Measurements from ENCODE around the gene SYTL3. TPM values are rescaled to one million over a fixed set of nuclear protein-coding genes. Genes with fewer than 3 reads are reported as not detected.
"Not testable (repeated sequence)": the region's sequence is repeated elsewhere in the genome, so short reads cannot be mapped to it uniquely, and the experiment has no call there.

The SYTL3 gene
- total and polyA plus RNA-seq, 10 of the 15 experiments (the other 5 are each of a cell fraction or from before 2014, with no cell fraction given) = 3.3 to 12.1 (median 6.9) TPM

GRCh38 chr6:158674342-158675131 lies 24.7 kb downstream of the SYTL3 start (continued):
- no peak for TF ChIP-seq NR2C1 (IDR thresholded peaks at IDR 0.05)

- intact Hi-C loops (cut with micrococcal nuclease; ENCODE audit: unreplicated experiment); ATAC-seq; in situ Hi-C loops (cut with MboI); H2AFZ ChIP-seq (ENCODE audit: control insufficient read depth, low read depth, low read length); H3K27me3 ChIP-seq (replicated peaks in 1 of 2; ENCODE audit: control insufficient read depth in 2 of 2, insufficient read depth in 2 of 2, low read length in 1 of 2); H3K4me2 ChIP-seq (ENCODE audit: control insufficient read depth, insufficient read depth); H3K36me3 ChIP-seq (ENCODE audit: control insufficient read depth in 2 of 2, insufficient read depth in 2 of 2, low read length in 1 of 2); SMC1A ChIA-PET (ENCODE audit: uncharacterized antibody, unreplicated experiment); H3K9ac ChIP-seq (ENCODE audit: control insufficient read depth, insufficient read depth, low read length); DNase-seq (ENCODE audit: low read depth, low spot score); H3K27ac ChIP-seq (ENCODE audit: control insufficient read depth, insufficient read depth); H4K20me1 ChIP-seq (ENCODE audit: control insufficient read depth, insufficient read depth); BruUV-seq (replicated peaks); POLR2A ChIA-PET; RAD21 ChIA-PET (ENCODE audit: unreplicated experiment); H3K4me1 ChIP-seq (ENCODE audit: control insufficient read depth, insufficient read depth, low read length); H3K9me3 ChIP-seq (replicated peaks; ENCODE audit: control insufficient read depth, insufficient read depth, low read length); H3K4me3 ChIP-seq; H3K79me2 ChIP-seq (ENCODE audit: control insufficient read depth, insufficient read depth, low read length); FAIRE-seq: not testable (repeated sequence)
- 97% methylated on average over 3 of the region's 3 CpGs for WGBS (ENCODE audit: insufficient coverage, insufficient replicate concordance, low lambda C conversion rate, missing lambda C conversion rate)
- CTCF ChIA-PET = interaction anchor here (0.6 to 1.5 kb wide), 2 partner anchors 14 to 495 kb away, joined by 3 to 4 read pairs; no protein-coding TSS in a partner anchor
Measured at GRCh38 chr6:158677094-158677493, 27.2 kb downstream of the SYTL3 start.

GRCh38 chr6:158677906-158678578 lies 28.2 kb downstream of the SYTL3 start:
- H3K27me3 ChIP-seq (replicated peaks in 1 of 2; ENCODE audit: control insufficient read depth in 2 of 2, insufficient read depth in 2 of 2, low read length in 1 of 2) = no peaks in the 10 kb centered on the region
- H3K27ac ChIP-seq (ENCODE audit: control insufficient read depth, insufficient read depth) = no peak overlapping the region
- H3K4me1 ChIP-seq (ENCODE audit: control insufficient read depth, insufficient read depth, low read length) = no peaks in the 10 kb centered on the region
- no TSS peak for BruUV-seq (replicated peaks)
- H3K36me3 ChIP-seq (ENCODE audit: control insufficient read depth in 2 of 2, insufficient read depth in 2 of 2, low read length in 1 of 2) = no peaks in the 10 kb centered on the region; a peak in 1 of 4 replicates
- H3K79me2 ChIP-seq (ENCODE audit: control insufficient read depth, insufficient read depth, low read length) = no peaks in the 10 kb centered on the region
- H4K20me1 ChIP-seq (ENCODE audit: control insufficient read depth, insufficient read depth) = no peaks in the 10 kb centered on the region
- H3K9ac ChIP-seq (ENCODE audit: control insufficient read depth, insufficient read depth, low read length) = no peak overlapping the region
- H3K4me2 ChIP-seq (ENCODE audit: control insufficient read depth, insufficient read depth) = no peak overlapping the region
- SMC1A ChIA-PET (ENCODE audit: uncharacterized antibody, unreplicated experiment) = no interaction called here
- H2AFZ ChIP-seq (ENCODE audit: control insufficient read depth, low read depth, low read length) = no peak overlapping the region
- WGBS (ENCODE audit: insufficient coverage, insufficient replicate concordance, low lambda C conversion rate, missing lambda C conversion rate) = 86% methylated on average over 11 of the region's 11 CpGs
- no peaks in the 10 kb centered on the region; the same call in 2 of the 3 replicates for H3K9me3 ChIP-seq (replicated peaks; ENCODE audit: control insufficient read depth, insufficient read depth, low read length)
- DNase-seq (ENCODE audit: low read depth, low spot score) = no peak
- FAIRE-seq = no peak
- CTCF ChIA-PET = interaction anchor here (0.6 to 1.5 kb wide), 3 partner anchors 14 to 607 kb away, joined by 3 to 5 read pairs (median 4); no protein-coding TSS in a partner anchor
- POLR2A ChIA-PET = interaction anchor here (0.5 to 0.7 kb wide), 2 partner anchors 105 to 1020 kb away, joined by 3 to 4 read pairs; no protein-coding TSS in a partner anchor
- ATAC-seq = no peak
- RAD21 ChIA-PET (ENCODE audit: unreplicated experiment) = no interaction called here
- intact Hi-C loops (cut with micrococcal nuclease; ENCODE audit: unreplicated experiment) = no loop called here
- no peak overlapping the region for H3K4me3 ChIP-seq
- in situ Hi-C loops (cut with MboI) = no loop called here
- TF ChIP-seq SMAD1 (IDR thresholded peaks at IDR 0.05; ENCODE audit: low read depth, partially characterized antibody) = no peak
- TF ChIP-seq SPI1 (IDR thresholded peaks at IDR 0.05; ENCODE audit: borderline replicate concordance, insufficient read depth, low read depth, low read length) = no peak
- no peak for TF ChIP-seq MYC (IDR thresholded peaks at IDR 0.05; ENCODE audit: insufficient read depth, insufficient read length, insufficient replicate concordance, low read length, severe bottlenecking)
- no peak for TF ChIP-seq RELB (IDR thresholded peaks at IDR 0.05; ENCODE audit: low read depth)
- no peak for TF ChIP-seq IRF5 (IDR thresholded peaks at IDR 0.05; ENCODE audit: borderline replicate concordance)
- TF ChIP-seq FOXM1 (IDR thresholded peaks at IDR 0.05; ENCODE audit: low read depth, low read length) = no peak
- no peak for TF ChIP-seq ZNF24 (IDR thresholded peaks at IDR 0.05)
- no peak for TF ChIP-seq POU2F2 (IDR thresholded peaks at IDR 0.05; ENCODE audit: borderline replicate concordance, low read depth, low read length)
- TF ChIP-seq MEF2A (IDR thresholded peaks at IDR 0.05; ENCODE audit: insufficient read depth, low read depth, low read length) = no peak

All from GM12878 (cell line).